ENCODE results near the gene RNF217. TPM values are rescaled to one million over a fixed set of nuclear protein-coding genes. Genes with fewer than 3 reads are reported as not detected.

RNF217 gene
- total RNA-seq, 1 experiment from 2014 or later: 12.2 TPM

GRCh38 chr6:125136378-125136777 lies 174.1 kb downstream of the RNF217 start:
- no peak for TF ChIP-seq KAT7 (CRISPR knock-in tag; IDR thresholded peaks at IDR 0.05; ENCODE audit: borderline replicate concordance)
- no peak for TF ChIP-seq SP1 (CRISPR knock-in tag; conservative IDR thresholded peaks at IDR 0.05)
- no peak for TF ChIP-seq CREB1 (CRISPR knock-in tag; IDR thresholded peaks at IDR 0.05)
- TF ChIP-seq CREM (CRISPR knock-in tag; IDR thresholded peaks at IDR 0.05): no peak
- no peak for TF ChIP-seq GRHL2 (CRISPR knock-in tag; IDR thresholded peaks at IDR 0.05; ENCODE audit: insufficient replicate concordance, severe bottlenecking)
- ATAC-seq (no peak), DNase-seq (ENCODE audit: low spot score) (no peak)
- Mint-ChIP-seq H3K9me3 (no peaks in the 10 kb centered on the region), H3K4me3 (no peak overlapping the region), H3K4me1 (no peaks in the 10 kb centered on the region), H3K36me3 (no peaks in the 10 kb centered on the region), H3K27ac (no peak overlapping the region), H3K27me3 (ENCODE audit: low read depth) (no peaks in the 10 kb centered on the region)
- ChIA-PET CTCF (no interaction called here), POLR2A (no interaction called here)

GRCh38 chr6:125138083-125138482 lies 175.8 kb downstream of the RNF217 start:
- Mint-ChIP-seq H3K27ac (no peak overlapping the region), H3K27me3 (ENCODE audit: low read depth) (no peaks in the 10 kb centered on the region), H3K4me3 (no peak overlapping the region), H3K36me3 (no peaks in the 10 kb centered on the region), H3K4me1 (no peaks in the 10 kb centered on the region), H3K9me3 (peaks cover 7% of the 10 kb centered on the region)
- TF ChIP-seq ATF1 (CRISPR knock-in tag; IDR thresholded peaks at IDR 0.05) (no peak), SMAD4 (CRISPR knock-in tag; IDR thresholded peaks at IDR 0.05) (no peak), FOXJ3 (CRISPR knock-in tag; IDR thresholded peaks at IDR 0.05; ENCODE audit: borderline replicate concordance) (no peak), CREM (CRISPR knock-in tag; IDR thresholded peaks at IDR 0.05) (no peak), TCF7 (CRISPR knock-in tag; IDR thresholded peaks at IDR 0.05; ENCODE audit: low read depth) (no peak), IRF1 (CRISPR knock-in tag; IDR thresholded peaks at IDR 0.05) (no peak), ZNF425 (CRISPR knock-in tag; conservative IDR thresholded peaks at IDR 0.05) (no peak), HMGA2 (CRISPR knock-in tag; IDR thresholded peaks at IDR 0.05) (no peak), SMAD3 (CRISPR knock-in tag; IDR thresholded peaks at IDR 0.05; ENCODE audit: borderline replicate concordance) (no peak), TEAD4 (CRISPR knock-in tag; IDR thresholded peaks at IDR 0.05) (no peak), ZBTB21 (CRISPR knock-in tag; IDR thresholded peaks at IDR 0.05; ENCODE audit: borderline replicate concordance) (no peak), GTF2I (CRISPR knock-in tag; conservative IDR thresholded peaks at IDR 0.05) (no peak), KAT7 (CRISPR knock-in tag; IDR thresholded peaks at IDR 0.05; ENCODE audit: borderline replicate concordance) (no peak), MYBL2 (CRISPR knock-in tag; IDR thresholded peaks at IDR 0.05) (no peak), ELF4 (CRISPR knock-in tag; IDR thresholded peaks at IDR 0.05; ENCODE audit: low read depth) (no peak), RORB (CRISPR knock-in tag; IDR thresholded peaks at IDR 0.05) (no peak), ESRRA (CRISPR knock-in tag; IDR thresholded peaks at IDR 0.05; ENCODE audit: borderline replicate concordance) (no peak)
- TF ChIP-seq, protein P1, sequence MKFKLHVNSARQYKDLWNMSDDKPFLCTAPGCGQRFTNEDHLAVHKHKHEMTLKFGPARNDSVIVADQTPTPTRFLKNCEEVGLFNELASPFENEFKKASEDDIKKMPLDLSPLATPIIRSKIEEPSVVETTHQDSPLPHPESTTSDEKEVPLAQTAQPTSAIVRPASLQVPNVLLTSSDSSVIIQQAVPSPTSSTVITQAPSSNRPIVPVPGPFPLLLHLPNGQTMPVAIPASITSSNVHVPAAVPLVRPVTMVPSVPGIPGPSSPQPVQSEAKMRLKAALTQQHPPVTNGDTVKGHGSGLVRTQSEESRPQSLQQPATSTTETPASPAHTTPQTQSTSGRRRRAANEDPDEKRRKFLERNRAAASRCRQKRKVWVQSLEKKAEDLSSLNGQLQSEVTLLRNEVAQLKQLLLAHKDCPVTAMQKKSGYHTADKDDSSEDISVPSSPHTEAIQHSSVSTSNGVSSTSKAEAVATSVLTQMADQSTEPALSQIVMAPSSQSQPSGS (CRISPR knock-in tag; IDR thresholded peaks at IDR 0.05; ENCODE audit: borderline replicate concordance, low read depth): no peak
- TF ChIP-seq, protein P2, sequence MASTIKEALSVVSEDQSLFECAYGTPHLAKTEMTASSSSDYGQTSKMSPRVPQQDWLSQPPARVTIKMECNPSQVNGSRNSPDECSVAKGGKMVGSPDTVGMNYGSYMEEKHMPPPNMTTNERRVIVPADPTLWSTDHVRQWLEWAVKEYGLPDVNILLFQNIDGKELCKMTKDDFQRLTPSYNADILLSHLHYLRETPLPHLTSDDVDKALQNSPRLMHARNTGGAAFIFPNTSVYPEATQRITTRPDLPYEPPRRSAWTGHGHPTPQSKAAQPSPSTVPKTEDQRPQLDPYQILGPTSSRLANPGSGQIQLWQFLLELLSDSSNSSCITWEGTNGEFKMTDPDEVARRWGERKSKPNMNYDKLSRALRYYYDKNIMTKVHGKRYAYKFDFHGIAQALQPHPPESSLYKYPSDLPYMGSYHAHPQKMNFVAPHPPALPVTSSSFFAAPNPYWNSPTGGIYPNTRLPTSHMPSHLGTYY (CRISPR knock-in tag; IDR thresholded peaks at IDR 0.05): no peak
- ATAC-seq (no peak), DNase-seq (ENCODE audit: low spot score) (no peak)
- ChIA-PET CTCF (no interaction called here), POLR2A (no interaction called here)

All from WTC11 (cell line).